ENCODE measurements around the gene DNAJB8. TPM values are rescaled to one million over a fixed set of nuclear protein-coding genes. Genes with fewer than 3 reads are reported as not detected.
A peak's percentile ranks its signal among the peaks of the same experiment; 100 is the strongest.

Gene DNAJB8
- total and polyA plus RNA-seq, 8 donors = not detected

GRCh38 chr3:128494367-128494650 is 27.6 kb upstream of the DNAJB8 start:
- H3K27ac ChIP-seq = no peak overlapping the region
- H3K36me3 ChIP-seq = no peaks in the 10 kb centered on the region
- ATAC-seq = no peak
- no peak for DNase-seq
- TF ChIP-seq CTCF (IDR thresholded peaks at IDR 0.05) = no peak
- H3K4me1 ChIP-seq = peaks cover 17 to 57% of the 10 kb centered on the region in 2 donors
- H3K27me3 ChIP-seq = peaks cover 71 to 100% of the 10 kb centered on the region in 2 donors
- H3K4me3 ChIP-seq = no peak overlapping the region
- no peaks in the 10 kb centered on the region for H3K9me3 ChIP-seq
- intact Hi-C loops (cut with DNase I) = loop anchor here in 1 of 2 donors (10.0 kb wide), 1 partner anchor 320 kb away; no protein-coding TSS in a partner anchor

GRCh38 chr3:128493570-128494366 is 27.1 kb upstream of the DNAJB8 start:
- no peaks in the 10 kb centered on the region for H3K9me3 ChIP-seq
- peaks cover 77 to 100% of the 10 kb centered on the region in 2 donors for H3K27me3 ChIP-seq
- ATAC-seq = no peak
- H3K4me3 ChIP-seq = peak overlapping the region in 1 of 2 donors; percentile 59
- H3K27ac ChIP-seq = no peak overlapping the region
- no peaks in the 10 kb centered on the region for H3K36me3 ChIP-seq
- no peak for TF ChIP-seq CTCF (IDR thresholded peaks at IDR 0.05)
- DNase-seq = no peak
- intact Hi-C loops (cut with DNase I) = loop anchor here in 1 of 2 donors (10.0 kb wide), 1 partner anchor 319 kb away; no protein-coding TSS in a partner anchor
- H3K4me1 ChIP-seq = peaks cover 22 to 62% of the 10 kb centered on the region in 2 donors

- H3K27me3 ChIP-seq = peaks cover 85 to 100% of the 10 kb centered on the region in 2 donors
- no peak for TF ChIP-seq CTCF (IDR thresholded peaks at IDR 0.05)
- H3K9me3 ChIP-seq = no peaks in the 10 kb centered on the region
- no peaks in the 10 kb centered on the region for H3K36me3 ChIP-seq
- intact Hi-C loops (cut with DNase I) = loop anchor here in 1 of 2 donors (10.0 kb wide), 1 partner anchor 318 kb away; no protein-coding TSS in a partner anchor
- ATAC-seq = no peak
- H3K27ac ChIP-seq = peak within 1 kb of the TSS; percentile 13 to 83
- H3K4me3 ChIP-seq = peak within 1 kb of the TSS in 1 of 2 donors; percentile 59
- H3K4me1 ChIP-seq = peaks cover 28 to 66% of the 10 kb centered on the region in 2 donors
- peak in 1 of 4 donors; percentile 77 for DNase-seq
Measured at GRCh38 chr3:128492671-128493569, 26.2 kb upstream of the DNAJB8 start, which contains the start of gene GATA2. GATA2 (minus strand) TSS chr3:128493201; CDS start chr3:128487031, 6,170 bp downstream.

GRCh38 chr3:128491941-128492670 is 25.4 kb upstream of the DNAJB8 start:
- no peak for TF ChIP-seq CTCF (IDR thresholded peaks at IDR 0.05)
- Histone ChIP-seq H3K4me1 (peaks cover 31 to 67% of the 10 kb centered on the region in 2 donors), H3K27ac (peak overlapping the region; percentile 37 to 83), H3K4me3 (peak overlapping the region in 1 of 2 donors; percentile 59), H3K36me3 (no peaks in the 10 kb centered on the region), H3K27me3 (peaks cover 89 to 100% of the 10 kb centered on the region in 2 donors), H3K9me3 (no peaks in the 10 kb centered on the region)
- intact Hi-C loops (cut with DNase I) = loop anchor here in 1 of 2 donors (10.0 kb wide), 1 partner anchor 317 kb away; no protein-coding TSS in a partner anchor
- DNase-seq (peak in 2 of 4 donors; percentile 66 to 73), ATAC-seq (no peak)

Data from left lung (tissue), 10 donors.